Epithelial cell of proximal tubule (primary cell): ENCODE results near the gene TXNDC15. TPM values are rescaled to one million over a fixed set of nuclear protein-coding genes. Genes with fewer than 3 reads are reported as not detected.

ENCODE experiments used
- DNase-seq: peaks from one replicate; pipeline ENCODE4 v3.0.0-alpha.2; 2011; ENCODE audit warnings: low read depth
- H3K4me3 ChIP-seq: 2 replicates; pipeline ENCODE4 v1.5.1; 2011; ENCODE audit warnings: low read depth, mild to moderate bottlenecking, low read length
- CTCF ChIP-seq: conservative IDR thresholded peaks from 2 replicates; pipeline ENCODE4 v1.5.1; 2012; ENCODE audit warnings: low read depth, mild to moderate bottlenecking, low read length
- total RNA-seq: library from RNA; depleted of rRNA; stranded (reverse); fragments of >200 nt; gene quantifications from 2 replicates; pipeline ENCODE4 v1.2.3, GENCODE V29; 2015

TXNDC15 gene
- total RNA-seq, 1 donor from 2014 or later = 48.1 TPM

- H3K4me3 ChIP-seq = no peak overlapping the region
- TF ChIP-seq CTCF = no peak
These were observed 70.9 kb downstream of the TXNDC15 start for GRCh38 chr5:134945041-134945440.

DNA sequence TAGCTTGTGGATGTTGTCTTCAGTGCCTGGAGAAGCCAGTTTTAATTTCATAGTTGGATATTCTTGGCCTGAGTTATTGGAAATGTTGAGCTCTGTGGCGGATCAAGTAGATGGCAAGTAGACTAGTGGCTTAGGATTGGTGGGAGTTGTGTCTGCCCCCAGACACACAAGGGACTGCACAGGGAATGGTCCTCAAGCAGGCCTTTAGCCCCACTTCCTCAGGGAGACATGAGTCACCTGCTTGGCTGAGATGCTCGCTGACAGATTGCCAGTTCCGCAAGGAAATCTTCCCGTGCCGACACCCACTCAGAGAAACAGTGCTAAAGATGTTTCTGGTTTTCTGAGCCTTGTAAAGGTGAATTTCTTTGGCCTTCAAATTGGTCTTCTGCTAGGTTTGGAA is 74.7 kb downstream of the TXNDC15 start:
- H3K4me3 ChIP-seq = no peak overlapping the region
- no peak for TF ChIP-seq CTCF
- no peak for DNase-seq

More at GRCh38 chr5:134945041-134945440, 70.9 kb downstream of the TXNDC15 start:
- DNase-seq = no peak

- H3K4me3 ChIP-seq = no peak overlapping the region
These were observed 75.1 kb downstream of the TXNDC15 start for GRCh38 chr5:134949316-134949715.

More at GRCh38 chr5:134949316-134949715, 75.1 kb downstream of the TXNDC15 start:
- TF ChIP-seq CTCF = no peak
- no peak for DNase-seq

Other genes starting within 250 kb of the TXNDC15 start
- 21.4 and 31.8 TPM in 2 replicates for gene SAR1B, start 241.5 kb upstream of the TXNDC15 start, total RNA-seq
- 12.9 and 13.7 TPM in 2 replicates for gene SEC24A, start 225.6 kb upstream of the TXNDC15 start, total RNA-seq
- 20.6 and 24.8 TPM in 2 replicates for gene CAMLG, start 135.8 kb upstream of the TXNDC15 start, total RNA-seq
- 30.4 and 35.0 TPM in 2 replicates for gene DDX46, start 115.6 kb upstream of the TXNDC15 start, total RNA-seq
- 36.8 and 38.5 TPM in 2 replicates for gene C5orf24, start 28.4 kb upstream of the TXNDC15 start, total RNA-seq
- 5.6 and 10.1 TPM in 2 replicates for gene PCBD2, start 30.8 kb downstream of the TXNDC15 start, total RNA-seq
- 0.29 TPM in 1 of 2 replicates, not detected in the other for gene CATSPER3, start 93.5 kb downstream of the TXNDC15 start, total RNA-seq
- gene PITX1, start 159.9 kb downstream of the TXNDC15 start, total RNA-seq = 0.14 and 1.6 TPM in 2 replicates